ENCODE data around the gene HLA-DRA.

DNA sequence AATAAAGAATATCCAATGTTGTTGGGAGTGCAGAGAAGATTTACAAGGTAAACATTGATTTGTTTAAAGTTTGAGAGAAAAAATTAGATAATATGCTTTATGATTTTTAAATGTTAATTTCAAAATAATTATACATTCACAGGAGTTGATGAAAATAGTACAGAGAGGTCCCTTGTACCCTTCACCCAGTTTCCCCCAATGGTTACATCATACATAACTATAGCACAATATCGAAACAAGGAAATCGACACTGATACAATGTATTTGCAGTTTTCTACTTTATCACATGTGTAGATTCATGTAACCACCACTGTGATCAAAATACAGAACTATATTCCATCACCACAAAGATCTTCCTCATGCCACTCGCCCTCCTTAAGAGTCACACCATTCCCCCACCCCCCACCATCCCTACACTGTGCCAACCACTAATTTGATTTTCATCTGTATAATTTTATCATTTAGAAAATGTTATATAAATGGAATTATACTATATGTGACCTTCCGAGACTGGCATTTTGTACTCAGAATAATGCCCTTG is 11.7 kb upstream of the HLA-DRA start:
- TF ChIP-seq YY1 (IDR thresholded peaks at IDR 0.05; ENCODE audit: insufficient read depth, insufficient read length): no peak
- no peak for TF ChIP-seq ZNF274 (IDR thresholded peaks at IDR 0.05; ENCODE audit: low read depth, low read length)
